Psoas muscle (tissue), 8 donors: ENCODE measurements around the gene STRAP. TPM values are rescaled to one million over a fixed set of nuclear protein-coding genes. Genes with fewer than 3 reads are reported as not detected.

Source experiments
- ATAC-seq, 4 donors: fragments of 200-7000 bp; cut with Tn5 transposase; one replicate each; pipeline ENCODE4 v1.9.1; 2020; ENCODE audit warnings: moderate library complexity in 3 of 4, mild to moderate bottlenecking in 2 of 4
- DNase-seq, 2 donors: peaks; one replicate each; pipeline ENCODE4 v3.0.0-alpha.2; 2020
- H3K27ac ChIP-seq: fragments of 200-600 bp; one replicate; pipeline ENCODE4 v1.8.0; 2022
- H3K27me3 ChIP-seq, 3 donors: fragments of 200-600 bp in 1 of 3; one replicate each; pipeline versions ENCODE4 v1.6.1 to v1.8.0; 2013 to 2022; ENCODE audit warnings: low read length in 2 of 3, mild to moderate bottlenecking in 2 of 3, moderate library complexity in 1 of 3; ENCODE audit not compliant: insufficient read depth in 3 of 3
- H3K36me3 ChIP-seq, 2 donors: fragments of 200-600 bp in 1 of 2; one replicate each; pipeline versions ENCODE4 v1.6.1 to v1.8.0; 2013 to 2022; ENCODE audit warnings: low read depth in 1 of 2, mild to moderate bottlenecking in 1 of 2, moderate library complexity in 1 of 2; ENCODE audit not compliant: insufficient read depth in 1 of 2
- H3K4me1 ChIP-seq: fragments of 200-600 bp; one replicate; pipeline ENCODE4 v1.8.0; 2022
- H3K4me3 ChIP-seq: fragments of 200-600 bp; one replicate; pipeline ENCODE4 v1.8.0; 2022; ENCODE audit warnings: mild to moderate bottlenecking
- H3K9me3 ChIP-seq: fragments of 200-600 bp; one replicate; pipeline ENCODE4 v1.8.0; 2022
- WGBS, 3 donors: extraction: QIAGEN DNeasy Blood & Tissue Kit; methylation state at CpG; one replicate each; pipeline versions ENCODE4 v1.1.6 to v1.1.7; 2013; 5-methylcytosine and 5-hydroxymethylcytosine counted together
- intact Hi-C, 2 donors: fragments of 100-400 bp; cut with DNase I; formaldehyde crosslinking; loops; one replicate each; pipeline versions ENCODE4 v1.11.0 to v1.14.2; 2022
- polyA plus RNA-seq, 3 donors: library from polyadenylated mRNA; stranded (reverse); fragments of 200-250 nt; gene quantifications; one replicate each; pipeline ENCODE4 v1.2.3, GENCODE V29; 2013
- total RNA-seq, 4 donors: library from RNA; stranded (reverse); fragmentation: NEBNext Ultra II Directional in 2 of 4; extraction: Animal tissue kit (Norgen Biotek cat#: 25700) in 2 of 4; gene quantifications; one replicate each; pipeline versions ENCODE4 v1.2.1 to v1.2.4, GENCODE V29; 2021 to 2023
- TF ChIP-seq, protein P1 (sequence below): fragments of 200-600 bp; IDR thresholded peaks from one replicate; pipeline ENCODE4 v1.8.0; 2022; ENCODE audit warnings: antibody characterized with exemption
- donor health status: healthy with polysubstance abuse.
- donor health status: DM: no; HTN: no; CAD: no; lungs with moderate emphysema.
- donor health status: Bipolar disorder and iron deficiency.
- donor health status: healthy.
- donor health status: DM: yes; HTN: yes; CAD: no.
- donor health status: DM: no; HTN: no; CAD: no.
- donor health status: DM: no; HTN: no; CAD: no.
- donor health status: DM: yes; HTN: yes; CAD: no.

The STRAP gene
- total and polyA plus RNA-seq, 7 donors, result 94.3 to 224 (median 153) TPM

DNA sequence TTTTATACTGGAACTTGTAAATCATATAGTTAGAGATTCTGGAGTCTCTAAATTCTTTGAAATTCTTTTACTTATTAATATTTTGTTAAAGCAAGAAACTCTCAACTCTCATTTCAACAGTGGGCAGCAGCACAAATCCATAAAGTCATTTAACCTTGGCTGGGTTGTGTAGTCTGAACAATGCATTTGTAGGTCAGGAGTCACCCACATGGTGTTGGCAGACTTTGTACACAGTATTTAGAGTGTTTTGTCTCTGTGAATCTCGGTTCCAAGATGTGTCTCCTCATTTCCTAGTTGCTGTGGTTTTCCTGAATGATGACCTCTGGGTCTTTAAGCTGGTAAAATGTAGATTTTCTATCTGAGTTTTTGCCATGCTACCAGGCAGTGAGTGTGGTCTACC lies 20.8 kb upstream of the STRAP start:
- Histone ChIP-seq H3K4me3 (no peak overlapping the region), H3K9me3 (no peaks in the 10 kb centered on the region), H3K36me3 (no peaks in the 10 kb centered on the region), H3K27ac (no peak overlapping the region), H3K27me3 (no peaks in the 10 kb centered on the region), H3K4me1 (no peaks in the 10 kb centered on the region)
- TF ChIP-seq, protein P1, sequence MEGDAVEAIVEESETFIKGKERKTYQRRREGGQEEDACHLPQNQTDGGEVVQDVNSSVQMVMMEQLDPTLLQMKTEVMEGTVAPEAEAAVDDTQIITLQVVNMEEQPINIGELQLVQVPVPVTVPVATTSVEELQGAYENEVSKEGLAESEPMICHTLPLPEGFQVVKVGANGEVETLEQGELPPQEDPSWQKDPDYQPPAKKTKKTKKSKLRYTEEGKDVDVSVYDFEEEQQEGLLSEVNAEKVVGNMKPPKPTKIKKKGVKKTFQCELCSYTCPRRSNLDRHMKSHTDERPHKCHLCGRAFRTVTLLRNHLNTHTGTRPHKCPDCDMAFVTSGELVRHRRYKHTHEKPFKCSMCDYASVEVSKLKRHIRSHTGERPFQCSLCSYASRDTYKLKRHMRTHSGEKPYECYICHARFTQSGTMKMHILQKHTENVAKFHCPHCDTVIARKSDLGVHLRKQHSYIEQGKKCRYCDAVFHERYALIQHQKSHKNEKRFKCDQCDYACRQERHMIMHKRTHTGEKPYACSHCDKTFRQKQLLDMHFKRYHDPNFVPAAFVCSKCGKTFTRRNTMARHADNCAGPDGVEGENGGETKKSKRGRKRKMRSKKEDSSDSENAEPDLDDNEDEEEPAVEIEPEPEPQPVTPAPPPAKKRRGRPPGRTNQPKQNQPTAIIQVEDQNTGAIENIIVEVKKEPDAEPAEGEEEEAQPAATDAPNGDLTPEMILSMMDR, result no peak
- ATAC-seq (no peak), DNase-seq (no peak)
- 24 to 42% (median 32%) methylated on average over 1 of the region's 1 CpG for WGBS, 3 donors
- intact Hi-C loops, result no loop called here

DNA sequence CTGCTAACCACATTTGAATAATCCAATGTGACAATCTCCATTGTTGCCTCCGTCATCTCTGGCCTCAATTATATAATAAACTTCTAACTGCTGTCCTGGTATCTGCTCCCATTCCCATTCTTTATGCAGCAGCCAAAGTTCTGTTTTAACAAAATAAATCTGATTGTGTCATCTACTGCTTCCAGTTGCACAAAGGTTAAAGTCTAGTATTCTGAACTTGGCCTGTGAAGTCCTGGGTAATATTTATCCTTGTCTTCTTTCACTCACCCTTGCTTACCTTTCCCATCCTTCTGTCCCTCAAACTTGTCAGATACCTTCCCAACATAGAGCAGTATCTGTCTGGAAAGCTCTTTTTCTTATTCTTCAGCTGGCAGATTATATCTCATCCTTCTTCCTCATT lies 19.3 kb upstream of the STRAP start:
- no peaks in the 10 kb centered on the region for H3K36me3 ChIP-seq
- H3K9me3 ChIP-seq, result no peaks in the 10 kb centered on the region
- no peaks in the 10 kb centered on the region for H3K4me1 ChIP-seq
- no peak overlapping the region for H3K4me3 ChIP-seq
- ATAC-seq, result no peak
- intact Hi-C loops, result no loop called here
- H3K27ac ChIP-seq, result no peak overlapping the region
- no peaks in the 10 kb centered on the region for H3K27me3 ChIP-seq
- 78 to 83% (median 80%) methylated on average over 1 of the region's 1 CpG for WGBS, 3 donors
- TF ChIP-seq, protein P1, result no peak
- DNase-seq, result no peak

DNA sequence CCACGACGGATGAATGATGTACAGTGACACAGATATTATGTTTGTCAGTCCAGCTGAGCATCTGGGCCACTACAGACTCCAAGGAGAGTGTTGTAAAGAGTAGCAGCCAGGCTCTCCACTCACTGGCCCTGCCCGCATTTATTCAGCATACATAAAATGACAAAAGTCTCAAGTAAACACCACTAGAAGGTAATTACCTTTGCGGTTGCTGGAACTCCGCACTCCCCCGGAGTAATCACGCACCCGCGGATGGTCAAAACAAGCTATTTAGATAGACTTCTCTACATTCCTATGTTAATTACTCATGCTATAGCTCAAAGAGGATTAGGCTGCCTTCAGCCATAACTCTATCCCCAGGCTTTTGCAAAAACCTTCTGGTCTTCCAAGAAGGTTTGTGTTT lies 18.8 kb upstream of the STRAP start:
- DNase-seq, result no peak
- 55 to 64% (median 61%) methylated on average over 9 of the region's 9 CpGs for whole genome bisulfite sequencing, 3 donors
- Histone ChIP-seq H3K27me3 (no peaks in the 10 kb centered on the region), H3K27ac (no peak overlapping the region), H3K4me3 (no peak overlapping the region), H3K36me3 (no peaks in the 10 kb centered on the region), H3K9me3 (no peaks in the 10 kb centered on the region), H3K4me1 (no peaks in the 10 kb centered on the region)
- intact Hi-C loops, result no loop called here
- no peak for ATAC-seq
- TF ChIP-seq, protein P1, result no peak

DNA sequence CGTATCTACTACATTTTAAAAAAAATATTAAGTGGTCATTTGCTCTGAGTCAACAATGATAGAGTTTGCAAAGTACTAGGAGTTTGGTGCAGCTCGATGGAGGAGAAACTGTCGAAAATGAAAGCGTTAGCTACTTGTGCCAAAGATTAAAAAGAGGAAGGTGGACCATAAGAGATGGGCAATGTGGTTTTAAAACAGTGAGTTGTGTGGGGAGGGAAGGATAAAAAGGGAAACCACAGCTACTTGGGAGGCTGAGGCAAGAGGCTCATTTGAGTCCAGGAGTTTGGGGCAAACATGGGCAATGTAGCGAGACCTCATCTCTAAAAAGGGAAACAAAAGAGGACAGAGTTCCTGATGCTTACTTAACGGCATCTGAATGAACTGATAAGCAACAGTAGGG lies 18.2 kb upstream of the STRAP start:
- ATAC-seq, result no peak
- H3K4me1 ChIP-seq, result no peaks in the 10 kb centered on the region
- no peak overlapping the region for H3K27ac ChIP-seq
- H3K27me3 ChIP-seq, result no peaks in the 10 kb centered on the region
- TF ChIP-seq, protein P1, result no peak
- no peak for DNase-seq
- H3K36me3 ChIP-seq, result no peaks in the 10 kb centered on the region
- no peaks in the 10 kb centered on the region for H3K9me3 ChIP-seq
- WGBS, 3 donors, result 85% methylated on average over 6 of the region's 6 CpGs
- intact Hi-C loops, result no loop called here
- no peak overlapping the region for H3K4me3 ChIP-seq

DNA sequence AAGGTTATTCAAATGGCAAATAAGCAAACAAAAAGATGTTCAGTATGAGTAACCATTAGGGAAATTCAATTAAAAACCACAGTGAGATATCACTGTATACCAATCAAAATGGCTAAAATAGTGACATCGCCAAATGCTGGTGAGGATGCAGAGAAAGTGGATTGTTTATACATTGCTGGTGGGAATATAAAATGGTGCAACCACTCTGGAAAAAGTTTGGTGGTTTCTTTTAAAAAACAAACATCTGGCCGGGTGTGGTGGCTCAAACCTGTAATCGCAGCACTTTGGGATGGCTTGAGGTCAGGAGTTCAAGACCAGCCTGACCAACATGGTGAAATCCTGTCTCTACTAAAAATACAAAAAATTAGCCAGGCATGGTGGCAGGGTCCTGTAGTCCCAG lies 14.0 kb upstream of the STRAP start:
- intact Hi-C loops, result no loop called here
- 86 to 88% (median 87%) methylated on average over 3 of the region's 3 CpGs for WGBS, 3 donors
- ATAC-seq (no peak), DNase-seq (no peak)
- Histone ChIP-seq H3K4me3 (no peak overlapping the region), H3K9me3 (no peaks in the 10 kb centered on the region), H3K27ac (no peak overlapping the region), H3K36me3 (no peaks in the 10 kb centered on the region), H3K27me3 (no peaks in the 10 kb centered on the region), H3K4me1 (no peaks in the 10 kb centered on the region)
- TF ChIP-seq, protein P1, result no peak
